OCI-LY1 (cell line): ENCODE results near the gene ADAR.

ENCODE experiments used
- H2AFZ ChIP-seq: fragments of 200-600 bp; sonication (generic), shearing (Covaris generic); 2 replicates; pipeline ENCODE4 v1.6.0; 2014; ENCODE audit warnings: antibody characterized with exemption, mild to moderate bottlenecking, low read length
- H3F3A ChIP-seq: fragments of 200-600 bp; sonication (generic), shearing (Covaris generic); 2 replicates; pipeline ENCODE4 v1.6.0; 2014; ENCODE audit warnings: mild to moderate bottlenecking, antibody characterized with exemption, low read length, moderate library complexity; ENCODE audit not compliant: insufficient read depth
- H3K27ac ChIP-seq: fragments of 200-600 bp; sonication (generic); 2 replicates; pipeline ENCODE4 v1.5.1; 2014; ENCODE audit warnings: low read length, mixed run types, mild to moderate bottlenecking, low read depth; ENCODE audit not compliant: poor library complexity, severe bottlenecking
- H3K27me3 ChIP-seq: fragments of 200-600 bp; sonication (generic); 2 replicates; pipeline ENCODE4 v1.6.0; 2014; ENCODE audit warnings: antibody characterized with exemption, mild to moderate bottlenecking, low read length, moderate library complexity; ENCODE audit not compliant: insufficient read depth
- H3K36me3 ChIP-seq: fragments of 200-600 bp; sonication (generic); 2 replicates; pipeline ENCODE4 v1.6.1; 2014; ENCODE audit warnings: mild to moderate bottlenecking, antibody characterized with exemption, low read length, moderate library complexity, mixed read lengths; ENCODE audit not compliant: insufficient read depth
- H3K4me1 ChIP-seq: fragments of 200-600 bp; sonication (generic); 2 replicates; pipeline ENCODE4 v1.5.1; 2014; ENCODE audit warnings: mild to moderate bottlenecking, low read length, moderate library complexity; ENCODE audit not compliant: insufficient read depth, severe bottlenecking
- H3K4me2 ChIP-seq: fragments of 200-600 bp; sonication (generic), shearing (Covaris generic); 2 replicates; pipeline ENCODE4 v1.6.1; 2014; ENCODE audit warnings: low read length
- H3K4me3 ChIP-seq: fragments of 200-600 bp; sonication (generic); 2 replicates; pipeline ENCODE4 v1.5.1; 2014; ENCODE audit warnings: low read length, low read depth, mild to moderate bottlenecking, mixed read lengths; ENCODE audit not compliant: poor library complexity, severe bottlenecking
- H3K79me2 ChIP-seq: fragments of 200-600 bp; shearing (Covaris generic); 2 replicates; pipeline ENCODE4 v1.6.1; 2016; ENCODE audit warnings: mixed run types, low read length, mixed read lengths; ENCODE audit not compliant: insufficient read depth
- H3K9ac ChIP-seq: fragments of 200-600 bp; sonication (generic), shearing (Covaris generic); 2 replicates; pipeline ENCODE4 v1.6.1; 2014; ENCODE audit warnings: mild to moderate bottlenecking, low read length, mixed read lengths
- H3K9me2 ChIP-seq: fragments of 200-600 bp; sonication (generic), shearing (Covaris generic); 2 replicates; pipeline ENCODE4 v1.6.1; 2014; ENCODE audit warnings: low read depth, mild to moderate bottlenecking, low read length, mixed read lengths
- H3K9me3 ChIP-seq: fragments of 200-600 bp; shearing (Covaris generic); 2 replicates; pipeline ENCODE4 v1.6.1; 2014; ENCODE audit warnings: low read length, mixed read lengths
- H4K20me1 ChIP-seq: fragments of 200-600 bp; sonication (generic), shearing (Covaris generic); 2 replicates; pipeline ENCODE4 v1.6.0; 2016; ENCODE audit warnings: mild to moderate bottlenecking, low read length; ENCODE audit not compliant: insufficient read depth
- CTCF ChIP-seq: fragments of 200-600 bp; sonication (generic), shearing (Covaris generic); IDR thresholded peaks from 2 replicates; pipeline ENCODE4 v1.5.1; 2017; ENCODE audit warnings: mild to moderate bottlenecking, antibody characterized with exemption, low read length, moderate library complexity, mixed read lengths
- EZH2 ChIP-seq: fragments of 200-600 bp; sonication (generic), shearing (Covaris generic); IDR thresholded peaks from 2 replicates; pipeline ENCODE4 v1.8.0; 2017; ENCODE audit warnings: borderline replicate concordance, mixed run types, mild to moderate bottlenecking, antibody characterized with exemption, low read length, moderate library complexity, mixed read lengths

The ADAR gene

DNA sequence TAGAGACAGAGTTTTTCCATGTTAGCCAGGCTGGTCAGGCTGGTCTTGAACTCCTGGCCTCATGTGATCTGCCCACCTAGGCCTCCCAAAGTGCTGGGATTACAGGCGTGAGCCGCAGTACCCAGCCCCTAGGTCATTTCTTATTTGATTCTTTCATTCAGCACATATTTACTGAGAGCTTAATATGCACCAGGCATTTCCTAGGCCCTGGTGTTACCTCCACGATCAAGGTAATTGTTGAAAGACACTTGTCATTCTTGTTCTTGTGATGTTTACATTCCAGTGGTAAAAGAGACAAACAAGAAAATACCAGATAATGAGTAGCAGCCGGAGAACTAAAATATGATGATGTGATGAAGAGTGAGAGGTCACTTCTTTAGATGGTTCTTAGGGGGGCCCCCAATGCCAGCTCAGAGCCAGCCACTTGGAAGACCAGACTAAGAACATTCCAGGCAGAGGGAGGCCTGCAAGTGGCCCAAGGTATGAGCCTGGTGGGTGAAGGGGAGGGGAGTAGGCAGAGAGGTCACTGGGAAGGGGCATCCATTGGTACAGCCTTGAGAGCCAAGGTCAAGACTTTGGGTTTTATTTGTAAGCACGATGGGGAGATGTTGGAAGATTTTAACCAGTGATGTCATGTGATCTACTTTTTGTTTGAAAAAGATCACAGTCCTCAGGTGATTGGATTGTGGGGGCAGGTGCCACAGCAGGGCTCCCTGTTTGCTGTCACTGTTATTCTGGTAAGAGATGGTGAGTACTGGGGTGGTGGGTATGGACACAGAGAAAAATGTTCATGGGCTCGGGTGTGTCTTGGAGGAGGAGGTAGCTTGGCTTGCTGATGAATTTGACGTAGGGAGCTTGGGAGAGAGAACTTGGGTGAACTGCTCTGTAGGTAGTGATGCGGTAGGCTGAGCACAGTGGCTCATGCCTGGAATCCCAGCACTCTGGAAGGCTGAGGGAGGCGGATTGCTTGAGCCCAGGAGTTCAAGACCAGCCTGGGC, 68.2 kb downstream of the ADAR start:
- no peak overlapping the region for H3K4me2 ChIP-seq
- peaks cover 6% of the 10 kb centered on the region for H3K27me3 ChIP-seq
- no peak for TF ChIP-seq EZH2
- TF ChIP-seq CTCF = no peak
- H3K79me2 ChIP-seq = no peaks in the 10 kb centered on the region
- no peaks in the 10 kb centered on the region for H4K20me1 ChIP-seq
- no peak overlapping the region for H3K9ac ChIP-seq
- H3K9me3 ChIP-seq = no peaks in the 10 kb centered on the region
- no peak overlapping the region for H3K4me3 ChIP-seq
- H3F3A ChIP-seq = no peaks in the 10 kb centered on the region
- no peaks in the 10 kb centered on the region for H3K36me3 ChIP-seq
- no peaks in the 10 kb centered on the region for H3K9me2 ChIP-seq
- H2AFZ ChIP-seq = no peak overlapping the region
- no peak overlapping the region for H3K27ac ChIP-seq
- H3K4me1 ChIP-seq = no peaks in the 10 kb centered on the region

DNA sequence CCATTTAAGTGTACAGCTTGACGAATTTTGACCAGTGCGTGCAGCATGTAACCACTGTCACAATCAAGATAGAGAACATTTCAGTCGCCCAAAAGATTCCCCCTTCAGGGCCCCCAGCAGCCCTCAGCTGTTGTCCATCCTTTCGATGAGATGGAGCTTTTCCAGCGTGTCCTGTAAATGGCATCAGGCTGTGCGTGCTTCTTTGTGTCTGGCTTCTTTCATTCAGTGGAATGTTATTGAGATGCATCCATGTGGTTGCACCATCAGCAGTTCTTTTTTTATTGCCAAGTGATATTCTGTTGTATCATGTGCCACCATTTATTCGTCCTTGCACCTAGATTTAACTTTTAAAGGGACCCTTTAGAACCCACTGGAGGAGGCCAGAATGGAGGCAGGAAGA, 71.4 kb downstream of the ADAR start:
- no peak overlapping the region for H3K4me3 ChIP-seq
- H3F3A ChIP-seq = no peaks in the 10 kb centered on the region
- H3K27ac ChIP-seq = no peak overlapping the region
- H3K9me2 ChIP-seq = no peaks in the 10 kb centered on the region
- TF ChIP-seq EZH2 (no peak), CTCF (no peak)
- H2AFZ ChIP-seq = no peak overlapping the region
- H3K4me2 ChIP-seq = no peak overlapping the region
- H3K9ac ChIP-seq = no peak overlapping the region
- no peaks in the 10 kb centered on the region for H4K20me1 ChIP-seq
- H3K4me1 ChIP-seq = no peaks in the 10 kb centered on the region
- H3K36me3 ChIP-seq = no peaks in the 10 kb centered on the region
- peaks cover 6% of the 10 kb centered on the region for H3K27me3 ChIP-seq
- H3K79me2 ChIP-seq = no peaks in the 10 kb centered on the region
- no peaks in the 10 kb centered on the region for H3K9me3 ChIP-seq

- no peaks in the 10 kb centered on the region for H3K79me2 ChIP-seq
- H3F3A ChIP-seq = no peaks in the 10 kb centered on the region
- no peak overlapping the region for H3K9ac ChIP-seq
- TF ChIP-seq CTCF (peak; percentile 59; the same call in 1 of the 2 replicates), EZH2 (no peak)
- H3K9me3 ChIP-seq = no peaks in the 10 kb centered on the region
- no peaks in the 10 kb centered on the region for H4K20me1 ChIP-seq
- H3K9me2 ChIP-seq = no peaks in the 10 kb centered on the region
- no peak overlapping the region for H2AFZ ChIP-seq
- peaks cover 6% of the 10 kb centered on the region for H3K27me3 ChIP-seq
- H3K36me3 ChIP-seq = no peaks in the 10 kb centered on the region
- H3K4me1 ChIP-seq = no peaks in the 10 kb centered on the region
- no peak overlapping the region for H3K4me2 ChIP-seq
- no peak overlapping the region for H3K27ac ChIP-seq
- no peak overlapping the region for H3K4me3 ChIP-seq
Measured at GRCh38 chr1:154533952-154534844, 73.8 kb downstream of the ADAR start.
